Central memory CD8-positive, alpha-beta T cell (primary cell): ENCODE measurements around the gene RNF182.

Source experiments
- ATAC-seq: fragments of 150-1000 bp; cut with Tn5 transposase; replicated peaks from 2 replicates; pipeline ENCODE4 v1.10.0; 2022; ENCODE audit warnings: mild to moderate bottlenecking, moderate FRiP score, moderate number of reproducible peaks; ENCODE audit not compliant: poor library complexity, severe bottlenecking; ENCODE audit errors: extremely low read depth
- DNase-seq, 2 donors: peaks; one replicate each; pipeline ENCODE4 v3.0.0; 2021; ENCODE audit warnings: low spot score in 2 of 2
- H3K27ac Mint-ChIP-seq: one replicate; pipeline ENCODE4 v1.8.0; 2022; ENCODE audit warnings: low read depth, mild to moderate bottlenecking, moderate library complexity, mixed read lengths
- H3K27me3 Mint-ChIP-seq: one replicate; pipeline ENCODE4 v1.8.0; 2022; ENCODE audit warnings: mixed read lengths
- H3K36me3 Mint-ChIP-seq: one replicate; pipeline ENCODE4 v1.8.0; 2022; ENCODE audit warnings: mild to moderate bottlenecking, moderate library complexity, mixed read lengths; ENCODE audit not compliant: insufficient read depth
- H3K4me1 Mint-ChIP-seq: one replicate; pipeline ENCODE4 v1.8.0; 2022; ENCODE audit warnings: mixed read lengths
- H3K4me3 Mint-ChIP-seq: one replicate; pipeline ENCODE4 v1.8.0; 2022; ENCODE audit warnings: mild to moderate bottlenecking, moderate library complexity, mixed read lengths
- H3K9me3 Mint-ChIP-seq: one replicate; pipeline ENCODE4 v1.8.0; 2022; ENCODE audit warnings: mixed read lengths

The RNF182 gene

GRCh38 chr6:13980534-13980933 lies 55.8 kb downstream of the RNF182 start:
- Mint-ChIP-seq H3K27me3 (peaks cover 74% of the 10 kb centered on the region), H3K4me1 (no peaks in the 10 kb centered on the region), H3K36me3 (no peaks in the 10 kb centered on the region), H3K4me3 (no peak overlapping the region), H3K27ac (no peak overlapping the region), H3K9me3 (no peaks in the 10 kb centered on the region)
- DNase-seq = no peak
- no peak for ATAC-seq

- DNase-seq (no peak), ATAC-seq (no peak)
- no peaks in the 10 kb centered on the region for H3K36me3 Mint-ChIP-seq
- H3K4me3 Mint-ChIP-seq = no peak overlapping the region
- no peak overlapping the region for H3K27ac Mint-ChIP-seq
- H3K9me3 Mint-ChIP-seq = no peaks in the 10 kb centered on the region
- peaks cover 87% of the 10 kb centered on the region for H3K27me3 Mint-ChIP-seq
- no peaks in the 10 kb centered on the region for H3K4me1 Mint-ChIP-seq
Measured at GRCh38 chr6:13985663-13986325, 61.0 kb downstream of the RNF182 start.

GRCh38 chr6:13986700-13987399 lies 62.1 kb downstream of the RNF182 start:
- H3K4me3 Mint-ChIP-seq = no peak overlapping the region
- peaks cover 82% of the 10 kb centered on the region for H3K27me3 Mint-ChIP-seq
- ATAC-seq = no peak

DNA sequence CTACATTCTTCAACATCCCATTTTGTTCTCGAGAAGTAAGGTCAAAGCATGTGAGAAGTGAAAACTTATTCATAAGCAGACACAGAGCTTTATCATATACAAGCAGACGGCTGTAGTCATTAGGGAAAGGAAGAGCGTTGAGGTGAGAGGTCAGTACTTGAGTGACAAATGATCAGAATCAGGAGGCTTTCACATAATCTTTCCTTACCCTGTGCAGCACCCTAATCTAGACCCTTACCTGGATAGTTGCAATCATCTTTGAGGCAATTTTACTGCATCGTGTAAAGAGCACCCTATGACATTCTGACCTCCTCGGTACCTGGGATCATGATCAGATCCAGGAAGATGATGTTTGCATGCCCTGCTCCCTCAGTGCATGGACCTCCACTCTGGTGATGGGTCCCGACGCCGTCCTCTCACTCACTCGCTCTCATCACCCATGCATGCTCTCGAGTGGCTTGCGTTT lies 62.7 kb downstream of the RNF182 start:
- Mint-ChIP-seq H3K4me1 (no peaks in the 10 kb centered on the region), H3K4me3 (no peak overlapping the region), H3K27me3 (peaks cover 76% of the 10 kb centered on the region), H3K36me3 (no peaks in the 10 kb centered on the region), H3K27ac (no peak overlapping the region), H3K9me3 (no peaks in the 10 kb centered on the region)
- no peak for DNase-seq
- no peak for ATAC-seq

More at GRCh38 chr6:13986700-13987399, 62.1 kb downstream of the RNF182 start:
- no peaks in the 10 kb centered on the region for H3K4me1 Mint-ChIP-seq
- no peak overlapping the region for H3K27ac Mint-ChIP-seq
- H3K36me3 Mint-ChIP-seq = no peaks in the 10 kb centered on the region
- DNase-seq = no peak
- H3K9me3 Mint-ChIP-seq = no peaks in the 10 kb centered on the region

- Mint-ChIP-seq H3K4me1 (no peaks in the 10 kb centered on the region), H3K27me3 (peaks cover 76% of the 10 kb centered on the region), H3K4me3 (no peak overlapping the region), H3K27ac (no peak overlapping the region), H3K9me3 (no peaks in the 10 kb centered on the region), H3K36me3 (no peaks in the 10 kb centered on the region)
- no peak for ATAC-seq
- no peak for DNase-seq
Measured at GRCh38 chr6:13988049-13988738, 63.4 kb downstream of the RNF182 start.

DNA sequence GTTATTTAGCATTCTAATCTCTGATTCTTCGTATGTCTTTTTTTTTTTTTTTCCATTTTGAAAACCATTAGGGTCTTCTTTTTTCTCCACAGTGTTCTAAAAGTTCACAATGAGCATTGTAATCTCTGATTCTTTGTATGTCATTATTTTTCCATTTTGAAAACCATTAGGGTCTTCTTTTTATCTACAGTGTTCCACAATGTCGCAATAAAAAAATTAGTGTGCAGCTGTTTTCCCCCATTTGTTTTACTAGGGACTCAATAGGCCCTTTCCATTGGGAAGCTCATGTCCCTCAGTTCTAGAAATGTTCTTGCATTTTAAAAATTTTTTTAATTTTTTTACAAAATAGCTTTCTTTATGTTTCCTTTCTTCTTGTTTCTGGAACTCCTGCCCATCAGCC lies 64.2 kb downstream of the RNF182 start:
- no peak overlapping the region for H3K27ac Mint-ChIP-seq
- peaks cover 76% of the 10 kb centered on the region for H3K27me3 Mint-ChIP-seq
- H3K4me1 Mint-ChIP-seq = no peaks in the 10 kb centered on the region
- H3K9me3 Mint-ChIP-seq = no peaks in the 10 kb centered on the region
- DNase-seq (no peak), ATAC-seq (no peak)
- no peak overlapping the region for H3K4me3 Mint-ChIP-seq
- H3K36me3 Mint-ChIP-seq = no peaks in the 10 kb centered on the region

DNA sequence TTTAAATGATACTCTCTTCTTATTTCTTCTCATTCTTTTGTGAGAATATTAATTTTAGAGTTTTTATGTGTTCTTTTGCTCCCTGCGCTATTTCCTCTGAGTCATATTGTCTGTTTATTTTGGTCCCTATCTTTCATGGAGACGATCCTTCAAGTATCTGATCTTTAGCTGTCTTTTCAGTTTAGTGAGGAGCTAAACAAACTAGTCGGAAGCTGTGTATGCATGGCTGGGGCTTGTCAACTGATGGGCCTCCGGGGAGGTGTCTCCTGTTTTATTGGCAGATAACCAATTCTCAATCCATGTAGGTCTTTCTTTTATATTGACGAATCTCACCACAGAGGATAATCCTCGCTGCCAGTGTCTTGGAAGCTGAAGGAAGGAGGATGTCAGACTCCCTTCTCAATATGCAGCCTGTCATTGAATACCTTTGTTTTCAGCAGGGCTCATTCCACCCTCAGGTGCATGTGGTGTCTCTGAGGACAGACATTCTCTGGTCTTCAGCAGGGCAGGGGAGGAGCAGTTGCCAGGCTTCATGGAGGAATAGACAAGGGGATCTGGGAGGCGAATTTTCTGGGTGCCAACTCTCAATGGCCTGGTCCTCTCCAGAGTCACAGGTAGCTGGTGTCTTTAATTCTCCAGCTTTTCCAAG lies 64.9 kb downstream of the RNF182 start:
- no peaks in the 10 kb centered on the region for H3K9me3 Mint-ChIP-seq
- H3K4me1 Mint-ChIP-seq = no peaks in the 10 kb centered on the region
- H3K27ac Mint-ChIP-seq = no peak overlapping the region
- no peak overlapping the region for H3K4me3 Mint-ChIP-seq
- ATAC-seq (no peak), DNase-seq (no peak)
- peaks cover 76% of the 10 kb centered on the region for H3K27me3 Mint-ChIP-seq
- no peaks in the 10 kb centered on the region for H3K36me3 Mint-ChIP-seq

DNA sequence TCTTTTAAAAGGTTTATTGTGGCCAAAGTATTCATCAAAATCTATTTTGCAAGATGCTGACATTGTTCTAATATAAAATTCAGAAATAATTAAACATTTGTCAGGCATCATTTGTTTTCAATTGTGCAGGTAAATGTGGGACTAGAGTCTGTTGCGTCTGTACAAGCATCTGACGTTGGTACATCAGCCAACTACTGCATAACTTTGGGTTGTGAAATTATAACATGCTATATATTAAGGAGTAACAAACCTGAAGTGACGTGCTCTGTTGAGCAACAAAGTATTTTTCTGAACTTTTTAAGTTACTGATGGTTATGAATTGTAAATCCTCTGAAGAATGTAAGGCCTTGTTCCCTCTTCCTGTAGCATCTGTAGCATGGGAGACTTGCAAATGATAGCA lies 66.0 kb downstream of the RNF182 start:
- no peak overlapping the region for H3K27ac Mint-ChIP-seq
- DNase-seq = no peak
- H3K36me3 Mint-ChIP-seq = no peaks in the 10 kb centered on the region
- H3K27me3 Mint-ChIP-seq = peaks cover 79% of the 10 kb centered on the region
- no peaks in the 10 kb centered on the region for H3K4me1 Mint-ChIP-seq
- ATAC-seq = no peak
- H3K9me3 Mint-ChIP-seq = no peaks in the 10 kb centered on the region
- H3K4me3 Mint-ChIP-seq = no peak overlapping the region

GRCh38 chr6:13991393-13991792 lies 66.6 kb downstream of the RNF182 start:
- H3K27ac Mint-ChIP-seq = no peak overlapping the region
- no peaks in the 10 kb centered on the region for H3K4me1 Mint-ChIP-seq
- no peaks in the 10 kb centered on the region for H3K36me3 Mint-ChIP-seq
- peaks cover 79% of the 10 kb centered on the region for H3K27me3 Mint-ChIP-seq
- H3K4me3 Mint-ChIP-seq = no peak overlapping the region
- ATAC-seq = no peak
- H3K9me3 Mint-ChIP-seq = no peaks in the 10 kb centered on the region
- no peak for DNase-seq

DNA sequence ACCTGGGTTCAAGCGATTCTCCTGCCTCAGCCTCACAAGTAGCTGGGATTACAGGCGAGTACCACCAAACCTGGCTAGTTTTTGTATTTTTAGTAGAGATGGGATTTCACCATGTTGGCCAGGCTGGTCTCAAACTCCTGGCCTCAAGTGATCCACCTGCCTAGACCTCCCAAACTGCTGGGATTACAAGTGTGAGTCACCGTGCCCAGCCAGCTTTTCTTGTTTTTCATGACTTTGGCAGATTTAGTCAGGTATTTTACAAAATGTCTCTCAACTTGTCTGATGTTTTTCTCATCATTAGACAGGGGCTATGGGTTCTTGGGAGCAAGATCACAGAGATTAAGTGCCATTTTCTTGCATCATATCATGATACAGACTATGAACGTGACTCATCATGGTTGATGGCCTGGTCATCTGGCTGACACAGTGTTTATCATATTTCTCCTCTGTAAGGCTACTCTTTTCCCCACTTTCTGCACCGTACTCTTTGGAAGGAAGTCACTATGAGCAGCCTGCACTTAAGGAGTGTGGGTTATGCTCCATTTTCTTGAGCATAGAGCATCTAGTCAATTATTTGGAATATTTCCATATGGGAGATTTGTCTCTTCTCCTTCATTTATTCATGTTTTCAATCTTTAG lies 67.8 kb downstream of the RNF182 start:
- H3K27me3 Mint-ChIP-seq = peaks cover 76% of the 10 kb centered on the region
- H3K4me3 Mint-ChIP-seq = no peak overlapping the region
- DNase-seq (no peak), ATAC-seq (no peak)
- no peak overlapping the region for H3K27ac Mint-ChIP-seq
- no peaks in the 10 kb centered on the region for H3K4me1 Mint-ChIP-seq
- H3K36me3 Mint-ChIP-seq = no peaks in the 10 kb centered on the region
- H3K9me3 Mint-ChIP-seq = no peaks in the 10 kb centered on the region

GRCh38 chr6:13993416-13993815 lies 68.7 kb downstream of the RNF182 start:
- Mint-ChIP-seq H3K27me3 (peaks cover 78% of the 10 kb centered on the region), H3K27ac (no peak overlapping the region), H3K9me3 (no peaks in the 10 kb centered on the region), H3K36me3 (no peaks in the 10 kb centered on the region), H3K4me1 (no peaks in the 10 kb centered on the region), H3K4me3 (no peak overlapping the region)
- no peak for DNase-seq
- no peak for ATAC-seq

GRCh38 chr6:13998356-13998755 lies 73.6 kb downstream of the RNF182 start:
- Mint-ChIP-seq H3K4me3 (no peak overlapping the region), H3K4me1 (no peaks in the 10 kb centered on the region), H3K27me3 (peaks cover 67% of the 10 kb centered on the region), H3K9me3 (no peaks in the 10 kb centered on the region), H3K27ac (no peak overlapping the region), H3K36me3 (no peaks in the 10 kb centered on the region)
- DNase-seq (no peak), ATAC-seq (no peak)
